ENCODE measurements around the gene DOCK8.
"Not testable (repeated sequence)": the region's sequence is repeated elsewhere in the genome, so short reads cannot be mapped to it uniquely, and the experiment has no call there.

The DOCK8 gene

GRCh38 chr9:227860-228259, 13.2 kb downstream of the DOCK8 start:
- no peak for DNase-seq

DNA sequence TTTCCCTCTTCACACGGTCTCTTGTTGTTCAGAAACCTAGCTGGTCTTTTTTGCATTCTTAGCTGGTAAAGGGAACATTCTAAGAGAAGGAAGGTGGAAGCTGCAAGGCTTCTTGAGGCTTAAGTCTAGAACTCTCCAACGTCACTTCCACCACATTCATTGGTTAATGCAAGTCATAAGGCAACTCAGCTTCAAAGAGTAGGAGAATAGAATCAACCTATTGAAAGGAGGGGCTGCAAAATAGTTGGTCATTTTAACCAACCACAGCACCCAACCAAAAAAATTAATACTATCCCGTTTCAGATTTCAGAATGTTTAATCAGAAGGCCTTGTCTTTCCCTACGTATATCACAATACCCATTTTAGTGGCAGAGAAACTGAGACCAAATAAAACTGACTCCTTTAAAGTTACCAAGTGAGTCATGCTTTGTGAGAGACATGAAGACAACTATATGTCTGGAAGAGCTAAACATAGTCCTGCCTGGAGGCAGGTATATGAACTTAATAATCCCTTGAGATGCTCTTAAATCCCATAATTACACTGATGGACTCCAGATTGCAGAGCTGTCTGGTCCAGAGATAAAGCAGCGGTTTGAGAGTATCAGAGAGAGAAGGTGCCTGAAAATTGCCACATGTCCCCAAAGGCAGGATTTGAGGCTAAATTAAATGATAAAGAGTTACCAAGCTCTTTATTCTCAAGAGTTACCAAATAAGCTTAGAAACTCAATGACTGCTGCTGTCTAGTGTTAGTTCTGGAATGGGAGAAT, 14.4 kb downstream of the DOCK8 start:
- no peak for DNase-seq

DNA sequence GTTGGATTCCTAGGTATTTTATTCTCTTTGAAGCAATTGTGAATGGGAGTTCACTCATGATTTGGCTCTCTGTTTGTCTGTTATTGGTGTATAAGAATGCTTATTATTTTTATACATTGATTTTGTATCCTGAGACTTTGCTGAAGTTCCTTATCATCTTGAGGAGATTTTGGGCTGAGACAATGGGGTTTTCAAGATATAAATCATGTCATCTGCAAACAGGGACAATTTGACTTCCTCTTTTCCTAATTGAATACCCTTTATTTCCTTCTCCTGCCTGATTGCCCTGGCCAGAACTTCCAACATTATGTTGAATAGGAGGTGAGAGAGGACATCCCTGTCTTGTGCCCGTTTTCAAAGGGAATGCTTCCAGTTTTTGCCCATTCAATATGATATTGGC, 17.0 kb downstream of the DOCK8 start:
- not testable (repeated sequence) for DNase-seq

GRCh38 chr9:233708-234107, 19.0 kb downstream of the DOCK8 start:
- DNase-seq = not testable (repeated sequence)

- DNase-seq = no peak
Observed at GRCh38 chr9:237141-237857, 22.6 kb downstream of the DOCK8 start.

- no peak for DNase-seq
Observed at GRCh38 chr9:237858-238345, 23.2 kb downstream of the DOCK8 start.

GRCh38 chr9:242461-243080, 27.9 kb downstream of the DOCK8 start:
- DNase-seq = no peak

DNA sequence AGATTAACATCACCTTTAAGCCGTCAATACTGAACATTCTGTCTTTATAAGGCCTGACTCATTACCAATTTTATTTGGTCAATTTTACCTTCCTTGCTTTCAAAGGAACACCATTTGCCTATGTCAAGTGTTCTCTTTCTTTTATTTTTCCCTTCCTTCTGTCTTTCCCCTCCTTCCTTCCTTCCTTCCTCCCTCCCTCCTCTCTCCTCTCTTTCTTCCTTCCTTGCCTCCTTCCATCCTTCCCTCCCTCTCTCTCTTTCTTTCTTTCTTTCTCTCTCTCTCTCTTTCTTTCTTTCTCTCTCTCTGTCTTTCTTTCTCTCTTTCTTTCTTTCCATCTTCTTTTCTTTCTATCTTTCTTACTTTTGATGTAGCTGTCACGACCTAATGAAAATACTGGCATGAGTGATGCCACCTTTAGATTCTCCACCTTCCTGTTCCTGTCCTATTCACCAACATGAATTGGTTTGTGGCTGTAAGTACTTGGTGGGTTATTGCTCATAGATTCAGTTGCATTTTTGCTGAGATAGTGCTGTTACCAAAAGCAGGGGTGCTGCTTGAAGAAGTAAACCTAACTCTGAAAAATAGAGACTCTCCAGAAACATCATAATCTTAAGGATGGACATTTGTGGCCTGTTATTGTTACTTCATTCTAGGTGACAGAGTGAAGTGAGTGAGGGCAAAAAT, 33.8 kb downstream of the DOCK8 start:
- DNase-seq = no peak

DNA sequence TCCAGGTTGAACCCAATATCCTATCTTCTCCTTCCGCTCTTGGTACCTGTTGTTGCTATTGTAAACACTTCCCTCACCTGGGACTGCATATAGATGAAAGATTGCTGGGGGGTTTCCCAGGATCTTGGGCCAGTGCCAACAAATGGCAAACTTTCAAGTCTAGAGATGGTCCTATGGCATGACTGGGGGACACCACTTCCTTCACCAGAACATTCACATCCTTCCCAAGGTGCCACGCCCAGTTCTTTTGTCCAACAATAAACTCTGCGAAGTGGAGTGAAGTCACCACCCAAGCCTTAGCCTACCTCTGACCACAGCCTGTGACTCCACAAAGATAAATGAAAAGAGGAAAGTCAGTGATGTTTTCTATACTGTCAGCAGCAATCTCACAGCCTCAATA, 34.4 kb downstream of the DOCK8 start:
- DNase-seq = peak; percentile 55

- no peak for DNase-seq
Observed at GRCh38 chr9:250039-250438, 35.4 kb downstream of the DOCK8 start.

DNA sequence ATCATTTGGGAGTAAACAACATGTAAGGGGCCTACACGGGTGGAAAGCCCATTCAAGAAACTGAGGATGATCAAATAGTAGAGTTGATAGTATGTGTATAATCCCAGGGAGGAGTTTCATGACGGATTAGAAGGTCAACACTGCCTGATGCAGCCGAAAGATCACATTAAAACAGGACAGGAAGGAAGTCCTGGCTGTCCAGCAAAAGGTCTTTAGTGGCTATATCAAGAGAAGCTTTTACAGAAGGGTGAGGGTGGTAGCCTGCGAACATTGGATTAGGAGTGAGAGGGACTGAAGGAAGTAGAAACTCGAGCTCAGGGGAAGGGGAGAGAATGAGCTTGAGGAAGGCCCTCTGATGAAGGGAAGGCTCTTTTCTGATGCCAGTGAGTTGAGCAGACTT, 36.0 kb downstream of the DOCK8 start:
- no peak for DNase-seq

DNA sequence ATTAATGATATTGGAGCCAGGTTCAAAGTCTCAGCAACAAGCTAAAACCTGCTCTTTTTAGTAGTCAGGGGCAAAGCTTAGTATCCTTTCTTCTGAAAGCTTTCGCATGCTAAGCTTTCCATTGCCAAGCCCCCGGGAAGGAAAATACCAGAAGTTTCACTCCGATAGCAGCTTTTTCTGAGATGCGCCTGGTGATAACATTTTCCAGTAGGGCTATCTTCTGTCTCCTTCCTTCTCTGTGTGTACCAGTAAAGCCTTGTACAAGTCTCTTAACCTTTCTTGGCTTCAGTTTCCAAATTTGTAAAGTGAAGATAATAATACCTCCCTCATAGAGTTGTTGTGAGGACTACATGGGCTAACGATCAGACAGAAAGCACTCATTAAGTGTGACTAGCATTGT, 36.7 kb downstream of the DOCK8 start:
- no peak for DNase-seq

DNA sequence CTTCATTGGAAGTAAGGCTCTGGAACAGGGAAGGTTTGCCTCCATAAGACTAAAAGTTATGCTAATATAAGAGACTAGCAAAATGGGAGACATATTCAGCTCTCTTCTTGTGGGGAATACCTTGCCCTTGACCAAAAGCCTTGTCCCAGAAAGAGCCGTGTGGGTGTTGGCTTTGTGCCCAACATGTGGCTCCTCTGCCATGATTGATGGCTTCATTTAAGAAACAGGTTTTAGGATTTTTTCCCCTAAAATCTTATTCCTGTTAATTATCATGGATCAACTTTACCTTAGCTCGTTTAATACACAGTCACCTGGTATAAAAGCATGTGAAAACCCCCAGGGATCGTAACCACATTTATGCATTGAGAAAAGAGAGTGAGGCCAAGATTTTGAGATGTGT, 38.9 kb downstream of the DOCK8 start:
- DNase-seq = no peak

- no peak for DNase-seq
Observed at GRCh38 chr9:254516-254915, 39.9 kb downstream of the DOCK8 start.

GRCh38 chr9:257957-258356, 43.3 kb downstream of the DOCK8 start:
- DNase-seq = no peak

DNA sequence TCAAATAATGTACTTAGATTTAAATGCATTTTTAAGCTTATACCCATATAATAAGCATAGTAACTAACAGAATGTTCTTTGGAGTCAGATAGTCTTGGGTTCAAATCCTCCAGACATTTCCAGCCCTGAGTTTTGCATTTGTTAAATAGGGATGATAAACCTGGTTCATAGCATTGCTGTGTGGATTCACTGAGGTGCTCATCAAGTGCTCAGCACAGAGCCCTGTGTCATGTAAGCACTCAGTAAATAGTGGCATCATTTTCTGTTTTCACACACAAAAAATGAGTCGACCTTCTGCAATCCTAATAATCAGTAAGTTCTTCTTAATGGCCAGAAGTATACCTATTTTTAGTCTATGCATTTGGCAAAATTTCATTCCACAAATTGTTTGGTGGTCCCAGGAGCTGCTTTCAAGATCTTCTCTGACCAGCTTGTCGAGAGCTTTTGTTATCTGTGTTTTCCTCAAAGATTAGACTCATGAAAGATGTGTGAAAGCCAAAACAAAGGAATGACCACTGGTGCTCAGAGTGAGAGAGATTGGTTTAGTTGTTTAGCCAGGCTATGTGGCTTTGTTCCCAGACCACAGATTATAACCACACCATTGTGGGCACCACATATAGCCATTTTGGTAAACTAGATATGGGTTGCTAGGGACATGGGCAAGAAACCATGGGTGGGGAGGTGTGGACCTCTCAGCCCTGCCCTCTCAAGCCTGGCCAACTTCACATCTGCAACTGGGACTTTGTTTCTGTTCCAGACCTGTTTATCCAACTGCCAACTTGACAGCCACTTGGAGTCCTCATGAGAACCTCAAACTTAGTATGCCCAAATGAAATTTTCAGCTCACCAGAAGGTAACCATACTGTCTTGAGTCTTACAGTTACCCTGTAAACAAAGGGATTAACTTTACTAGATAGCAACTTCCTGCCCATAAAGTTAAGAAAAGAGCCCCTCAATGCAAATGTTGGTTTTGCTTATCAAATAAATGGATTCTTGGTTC, 45.0 kb downstream of the DOCK8 start:
- no peak for DNase-seq

DNA sequence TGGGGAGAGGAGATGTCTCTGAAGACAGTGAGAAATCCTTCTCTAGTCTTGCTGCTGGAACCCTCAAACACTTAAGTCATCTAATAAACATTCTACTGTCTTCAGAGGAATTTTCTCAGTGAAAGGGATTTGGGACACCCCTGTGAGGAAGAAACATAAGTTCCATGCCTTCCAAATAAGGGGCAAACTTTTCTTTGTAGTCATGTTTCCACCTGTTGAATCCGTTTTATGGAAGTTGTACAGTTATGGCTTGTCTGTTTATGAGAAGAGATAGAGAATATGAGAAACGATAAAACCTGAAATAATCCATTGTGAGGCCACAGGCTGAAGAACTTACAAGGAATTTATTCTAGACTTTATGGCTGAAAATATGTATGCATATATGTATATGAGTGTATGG, 49.6 kb downstream of the DOCK8 start:
- no peak for DNase-seq

GRCh38 chr9:265209-265870, 50.7 kb downstream of the DOCK8 start:
- DNase-seq = no peak

DNA sequence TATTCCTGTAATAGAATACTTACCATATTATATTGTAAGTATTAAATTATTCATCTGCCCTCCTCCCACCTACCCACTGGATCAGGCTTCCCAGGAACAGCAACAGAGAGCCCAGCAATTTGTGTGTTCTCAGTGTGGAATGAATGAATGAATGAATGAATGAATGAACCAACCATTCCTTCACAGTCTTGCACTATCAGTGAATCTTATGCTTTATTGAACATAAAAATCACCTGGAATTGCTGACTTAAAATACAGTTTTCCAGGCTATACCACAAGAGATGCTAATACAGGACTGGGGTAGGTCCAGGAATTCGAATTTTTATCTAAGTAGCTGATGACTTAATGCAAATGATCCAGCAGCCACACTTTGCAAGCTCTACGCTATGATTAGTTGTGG, 51.6 kb downstream of the DOCK8 start:
- no peak for DNase-seq

- no peak for DNase-seq
Observed at GRCh38 chr9:268616-269015, 54.0 kb downstream of the DOCK8 start.

DNA sequence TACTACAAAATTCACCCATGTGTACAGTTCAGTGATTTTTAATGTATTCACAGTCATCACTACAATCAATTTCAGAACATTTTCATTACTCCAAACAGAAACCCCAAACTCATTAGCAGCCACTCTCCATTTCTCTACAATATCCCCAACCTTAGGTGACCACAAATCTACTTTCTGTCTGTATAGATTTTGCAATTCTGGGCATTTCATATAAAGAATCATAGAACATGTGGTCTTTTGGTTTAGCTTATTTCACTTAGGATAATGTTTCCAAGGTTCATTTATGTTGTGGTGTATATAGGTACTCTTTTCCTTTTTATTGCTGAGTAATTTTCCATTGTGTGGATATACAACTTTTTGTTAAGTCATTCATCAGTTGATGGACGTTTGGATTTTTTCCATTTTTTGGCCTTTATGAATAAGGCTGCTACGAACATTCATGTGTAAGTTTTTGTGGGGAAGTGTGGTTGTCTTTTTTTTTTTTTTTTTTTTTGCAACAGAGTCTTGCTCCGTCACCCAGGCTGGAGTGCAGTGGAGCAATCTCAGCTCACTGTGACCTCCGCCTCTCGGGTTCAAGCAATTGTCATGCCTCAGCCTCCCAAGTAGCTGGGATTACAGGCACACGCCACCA, 54.5 kb downstream of the DOCK8 start:
- DNase-seq = no peak

Measured in CD4-positive, alpha-beta T cell treated with Interleukin-12 subunit alpha and Interleukin-12 subunit beta, for 1 hour (primary cell).